HepG2 (cell line): ENCODE results near the gene CLDN20. TPM values are rescaled to one million over a fixed set of nuclear protein-coding genes. Genes with fewer than 3 reads are reported as not detected.
A peak's percentile ranks its signal among the peaks of the same experiment; 100 is the strongest.

Experiments used
- EP300 ChIP-seq, 3 experiments: sonication (generic) in 1 of 3; formaldehyde crosslinking in 1 of 3; IDR thresholded peaks; 2 replicates each; pipeline versions ENCODE4 v1.5.1 to v1.6.1; 2011 to 2020; ENCODE audit warnings: low read depth in 2 of 3, low read length in 2 of 3, borderline replicate concordance in 1 of 3, improper control_type of control experiment in 1 of 3, mild to moderate bottlenecking in 1 of 3, missing genetic modification reagents in 1 of 3, moderate library complexity in 1 of 3
- IKZF4 ChIP-seq: sonication (generic); formaldehyde crosslinking; IDR thresholded peaks from 2 replicates; pipeline ENCODE4 v1.5.1; 2020; ENCODE audit warnings: borderline replicate concordance, mild to moderate bottlenecking, low read depth, missing genetic modification reagents; ENCODE audit errors: not compliant biosample characterization
- KDM5B ChIP-seq: sonication (generic); formaldehyde crosslinking; IDR thresholded peaks from 2 replicates; pipeline ENCODE4 v1.4.0; 2020; ENCODE audit warnings: missing genetic modification reagents, mild to moderate bottlenecking, borderline replicate concordance
- MZF1 ChIP-seq: sonication (generic); formaldehyde crosslinking; IDR thresholded peaks from 2 replicates; pipeline ENCODE4 v1.8.1; 2023; ENCODE audit warnings: mild to moderate bottlenecking, missing genetic modification reagents, borderline replicate concordance
- NCOA1 ChIP-seq: sonication (generic); formaldehyde crosslinking; IDR thresholded peaks from 2 replicates; pipeline ENCODE4 v1.9.0; 2021; ENCODE audit warnings: missing genetic modification reagents
- POLR2AphosphoS5 ChIP-seq: IDR thresholded peaks from 2 replicates; pipeline ENCODE4 v1.6.1; 2012; ENCODE audit warnings: low read depth, low read length
- RAD51 ChIP-seq: fragments of 450-650 bp; IDR thresholded peaks from 2 replicates; pipeline ENCODE4 v1.6.1; 2016; ENCODE audit warnings: borderline replicate concordance
- ZNF232 ChIP-seq: sonication (generic); formaldehyde crosslinking; IDR thresholded peaks from 2 replicates; pipeline ENCODE4 v1.4.0; 2020; ENCODE audit warnings: missing genetic modification reagents, borderline replicate concordance
- ZNF44 ChIP-seq: sonication (generic); formaldehyde crosslinking; IDR thresholded peaks from 2 replicates; pipeline ENCODE4 v1.5.1; 2020; ENCODE audit warnings: mild to moderate bottlenecking, missing genetic modification reagents
- ZNF652 ChIP-seq: IDR thresholded peaks from 2 replicates; pipeline ENCODE4 v1.6.1; 2016; ENCODE audit warnings: low read depth, borderline replicate concordance
- polyA plus RNA-seq, 8 experiments: library from polyadenylated mRNA; depleted of rRNA in 3 of 8; stranded (reverse) in 7 of 8; unstranded in 1 of 8; fragments of >200 nt; fragmentation: Illumina TruSeq in 4 of 8; extraction: Trizol in 4 of 8; gene quantifications; 2 replicates each; pipeline versions ENCODE4 v1.2.1 to v1.2.3, GENCODE V29; 2011 to 2016; ENCODE audit warnings: low read depth in 4 of 8, missing spikeins in 1 of 8, mixed read lengths in 1 of 8; ENCODE audit not compliant: insufficient read depth in 1 of 8
- total RNA-seq, 5 experiments: library from RNA; depleted of rRNA; stranded (reverse); fragments of >200 nt; fragmentation: Illumina TruSeq; extraction: Trizol; gene quantifications; 2 replicates each; pipeline ENCODE4 v1.2.3, GENCODE V29; 2016; ENCODE audit warnings: low read depth in 1 of 5
- TF ChIP-seq, protein P1 (sequence below): sonication (generic); formaldehyde crosslinking; IDR thresholded peaks from 2 replicates; pipeline ENCODE4 v1.4.0; 2020; ENCODE audit warnings: missing genetic modification reagents, borderline replicate concordance
- TF ChIP-seq, protein P2 (sequence below): sonication (generic); formaldehyde crosslinking; IDR thresholded peaks from 2 replicates; pipeline ENCODE4 v1.4.0; 2020; ENCODE audit warnings: missing genetic modification reagents
- TF ChIP-seq, protein P3 (sequence below): sonication (generic); formaldehyde crosslinking; conservative IDR thresholded peaks from 2 replicates; pipeline ENCODE4 v1.5.0; 2020; ENCODE audit warnings: missing genetic modification reagents
- TF ChIP-seq, protein P4 (sequence below): sonication (generic); formaldehyde crosslinking; IDR thresholded peaks from 2 replicates; pipeline ENCODE4 v1.5.1; 2020; ENCODE audit warnings: mild to moderate bottlenecking, missing genetic modification reagents, moderate library complexity
- TF ChIP-seq, protein P5 (sequence below): sonication (generic); formaldehyde crosslinking; IDR thresholded peaks from 2 replicates; pipeline ENCODE4 v1.4.0; 2020; ENCODE audit warnings: missing genetic modification reagents
- TF ChIP-seq, protein P6 (sequence below): IDR thresholded peaks from 2 replicates; pipeline ENCODE4 v1.6.1; 2018; ENCODE audit warnings: missing genetic modification reagents

CLDN20 gene
- total and polyA plus RNA-seq, 2 of the 13 experiments (the other 11 are each of a cell fraction or from before 2014, with no cell fraction given): not detected

DNA sequence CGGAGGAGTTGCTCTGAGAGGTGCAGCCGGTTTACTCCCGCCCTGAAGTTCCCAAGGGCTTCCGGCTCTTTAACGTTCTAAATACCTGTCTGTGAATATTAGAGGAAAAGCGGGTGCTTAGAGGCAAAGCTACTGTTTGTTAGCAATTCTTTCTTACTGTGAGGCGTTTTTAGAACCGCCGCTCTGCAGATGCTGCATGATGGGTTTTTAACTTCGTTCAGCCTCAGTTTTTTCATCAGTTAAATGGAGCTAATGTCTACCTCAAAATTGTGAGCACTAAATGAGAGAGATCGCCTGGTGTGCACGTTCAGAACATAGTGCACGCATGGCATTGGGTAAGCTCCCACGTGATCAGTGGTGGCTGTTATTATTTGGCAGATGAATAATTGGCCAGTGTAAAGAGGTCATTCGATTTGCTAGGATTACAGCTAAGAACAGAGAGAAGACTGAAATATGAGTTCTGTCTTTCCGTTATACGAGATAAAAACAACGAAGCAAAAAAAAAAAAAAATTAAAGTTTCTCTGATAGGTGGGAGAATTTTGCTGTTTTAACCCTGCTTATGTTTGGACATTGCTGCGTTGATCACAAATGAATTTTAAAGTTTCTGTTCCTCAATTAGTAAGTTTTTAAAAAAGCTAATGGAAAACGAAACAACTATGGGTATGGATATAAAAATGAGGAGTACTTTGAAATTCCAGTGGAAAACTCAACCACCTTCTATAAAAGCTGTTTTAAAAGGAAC lies 51.1 kb downstream of the CLDN20 start (continued):
- TF ChIP-seq, protein P1, sequence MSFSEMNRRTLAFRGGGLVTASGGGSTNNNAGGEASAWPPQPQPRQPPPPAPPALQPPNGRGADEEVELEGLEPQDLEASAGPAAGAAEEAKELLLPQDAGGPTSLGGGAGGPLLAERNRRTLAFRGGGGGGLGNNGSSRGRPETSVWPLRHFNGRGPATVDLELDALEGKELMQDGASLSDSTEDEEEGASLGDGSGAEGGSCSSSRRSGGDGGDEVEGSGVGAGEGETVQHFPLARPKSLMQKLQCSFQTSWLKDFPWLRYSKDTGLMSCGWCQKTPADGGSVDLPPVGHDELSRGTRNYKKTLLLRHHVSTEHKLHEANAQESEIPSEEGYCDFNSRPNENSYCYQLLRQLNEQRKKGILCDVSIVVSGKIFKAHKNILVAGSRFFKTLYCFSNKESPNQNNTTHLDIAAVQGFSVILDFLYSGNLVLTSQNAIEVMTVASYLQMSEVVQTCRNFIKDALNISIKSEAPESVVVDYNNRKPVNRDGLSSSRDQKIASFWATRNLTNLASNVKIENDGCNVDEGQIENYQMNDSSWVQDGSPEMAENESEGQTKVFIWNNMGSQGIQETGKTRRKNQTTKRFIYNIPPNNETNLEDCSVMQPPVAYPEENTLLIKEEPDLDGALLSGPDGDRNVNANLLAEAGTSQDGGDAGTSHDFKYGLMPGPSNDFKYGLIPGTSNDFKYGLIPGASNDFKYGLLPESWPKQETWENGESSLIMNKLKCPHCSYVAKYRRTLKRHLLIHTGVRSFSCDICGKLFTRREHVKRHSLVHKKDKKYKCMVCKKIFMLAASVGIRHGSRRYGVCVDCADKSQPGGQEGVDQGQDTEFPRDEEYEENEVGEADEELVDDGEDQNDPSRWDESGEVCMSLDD (CRISPR knock-in tag): no peak
- TF ChIP-seq, protein P2, sequence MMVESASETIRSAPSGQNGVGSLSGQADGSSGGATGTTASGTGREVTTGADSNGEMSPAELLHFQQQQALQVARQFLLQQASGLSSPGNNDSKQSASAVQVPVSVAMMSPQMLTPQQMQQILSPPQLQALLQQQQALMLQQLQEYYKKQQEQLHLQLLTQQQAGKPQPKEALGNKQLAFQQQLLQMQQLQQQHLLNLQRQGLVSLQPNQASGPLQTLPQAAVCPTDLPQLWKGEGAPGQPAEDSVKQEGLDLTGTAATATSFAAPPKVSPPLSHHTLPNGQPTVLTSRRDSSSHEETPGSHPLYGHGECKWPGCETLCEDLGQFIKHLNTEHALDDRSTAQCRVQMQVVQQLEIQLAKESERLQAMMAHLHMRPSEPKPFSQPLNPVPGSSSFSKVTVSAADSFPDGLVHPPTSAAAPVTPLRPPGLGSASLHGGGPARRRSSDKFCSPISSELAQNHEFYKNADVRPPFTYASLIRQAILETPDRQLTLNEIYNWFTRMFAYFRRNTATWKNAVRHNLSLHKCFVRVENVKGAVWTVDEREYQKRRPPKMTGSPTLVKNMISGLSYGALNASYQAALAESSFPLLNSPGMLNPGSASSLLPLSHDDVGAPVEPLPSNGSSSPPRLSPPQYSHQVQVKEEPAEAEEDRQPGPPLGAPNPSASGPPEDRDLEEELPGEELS (CRISPR knock-in tag): peak; percentile 25
- TF ChIP-seq, protein P3, sequence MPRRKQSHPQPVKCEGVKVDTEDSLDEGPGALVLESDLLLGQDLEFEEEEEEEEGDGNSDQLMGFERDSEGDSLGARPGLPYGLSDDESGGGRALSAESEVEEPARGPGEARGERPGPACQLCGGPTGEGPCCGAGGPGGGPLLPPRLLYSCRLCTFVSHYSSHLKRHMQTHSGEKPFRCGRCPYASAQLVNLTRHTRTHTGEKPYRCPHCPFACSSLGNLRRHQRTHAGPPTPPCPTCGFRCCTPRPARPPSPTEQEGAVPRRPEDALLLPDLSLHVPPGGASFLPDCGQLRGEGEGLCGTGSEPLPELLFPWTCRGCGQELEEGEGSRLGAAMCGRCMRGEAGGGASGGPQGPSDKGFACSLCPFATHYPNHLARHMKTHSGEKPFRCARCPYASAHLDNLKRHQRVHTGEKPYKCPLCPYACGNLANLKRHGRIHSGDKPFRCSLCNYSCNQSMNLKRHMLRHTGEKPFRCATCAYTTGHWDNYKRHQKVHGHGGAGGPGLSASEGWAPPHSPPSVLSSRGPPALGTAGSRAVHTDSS (CRISPR knock-in tag): no peak
- TF ChIP-seq RAD51 (peak; percentile 85), ZNF44 (CRISPR knock-in tag) (peak; percentile 35; the same call in 1 of the 2 replicates), MZF1 (CRISPR knock-in tag) (no peak), POLR2AphosphoS5 (peak; percentile 63), NCOA1 (CRISPR knock-in tag) (peak; percentile 78), KDM5B (CRISPR knock-in tag) (no peak; the same call in 1 of the 2 replicates), IKZF4 (CRISPR knock-in tag) (peak; percentile 33), ZNF652 (0 out of 2 replicates have a peak, but pooled peaks have one; percentile 6), EP300 (IDR thresholded peaks at IDR 0.05; ENCODE audit: low read depth in 2 of 2, low read length in 2 of 2) (peak; percentile 13 to 55), EP300 (CRISPR knock-in tag; IDR thresholded peaks at IDR 0.05; ENCODE audit: borderline replicate concordance) (peak; percentile 79), ZNF232 (CRISPR knock-in tag) (peak; percentile 64; the same call in 1 of the 2 replicates)
- TF ChIP-seq, protein P4, sequence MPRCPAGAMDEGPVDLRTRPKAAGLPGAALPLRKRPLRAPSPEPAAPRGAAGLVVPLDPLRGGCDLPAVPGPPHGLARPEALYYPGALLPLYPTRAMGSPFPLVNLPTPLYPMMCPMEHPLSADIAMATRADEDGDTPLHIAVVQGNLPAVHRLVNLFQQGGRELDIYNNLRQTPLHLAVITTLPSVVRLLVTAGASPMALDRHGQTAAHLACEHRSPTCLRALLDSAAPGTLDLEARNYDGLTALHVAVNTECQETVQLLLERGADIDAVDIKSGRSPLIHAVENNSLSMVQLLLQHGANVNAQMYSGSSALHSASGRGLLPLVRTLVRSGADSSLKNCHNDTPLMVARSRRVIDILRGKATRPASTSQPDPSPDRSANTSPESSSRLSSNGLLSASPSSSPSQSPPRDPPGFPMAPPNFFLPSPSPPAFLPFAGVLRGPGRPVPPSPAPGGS (CRISPR knock-in tag): peak; percentile 17; the same call in 1 of the 2 replicates
- TF ChIP-seq, protein P5, sequence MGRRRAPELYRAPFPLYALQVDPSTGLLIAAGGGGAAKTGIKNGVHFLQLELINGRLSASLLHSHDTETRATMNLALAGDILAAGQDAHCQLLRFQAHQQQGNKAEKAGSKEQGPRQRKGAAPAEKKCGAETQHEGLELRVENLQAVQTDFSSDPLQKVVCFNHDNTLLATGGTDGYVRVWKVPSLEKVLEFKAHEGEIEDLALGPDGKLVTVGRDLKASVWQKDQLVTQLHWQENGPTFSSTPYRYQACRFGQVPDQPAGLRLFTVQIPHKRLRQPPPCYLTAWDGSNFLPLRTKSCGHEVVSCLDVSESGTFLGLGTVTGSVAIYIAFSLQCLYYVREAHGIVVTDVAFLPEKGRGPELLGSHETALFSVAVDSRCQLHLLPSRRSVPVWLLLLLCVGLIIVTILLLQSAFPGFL (CRISPR knock-in tag): no peak
- TF ChIP-seq, protein P6, sequence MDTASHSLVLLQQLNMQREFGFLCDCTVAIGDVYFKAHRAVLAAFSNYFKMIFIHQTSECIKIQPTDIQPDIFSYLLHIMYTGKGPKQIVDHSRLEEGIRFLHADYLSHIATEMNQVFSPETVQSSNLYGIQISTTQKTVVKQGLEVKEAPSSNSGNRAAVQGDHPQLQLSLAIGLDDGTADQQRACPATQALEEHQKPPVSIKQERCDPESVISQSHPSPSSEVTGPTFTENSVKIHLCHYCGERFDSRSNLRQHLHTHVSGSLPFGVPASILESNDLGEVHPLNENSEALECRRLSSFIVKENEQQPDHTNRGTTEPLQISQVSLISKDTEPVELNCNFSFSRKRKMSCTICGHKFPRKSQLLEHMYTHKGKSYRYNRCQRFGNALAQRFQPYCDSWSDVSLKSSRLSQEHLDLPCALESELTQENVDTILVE (CRISPR knock-in tag): peak; percentile 68; the same call in 1 of the 2 replicates
